GM12801 (cell line): ENCODE data around the gene DNAJA4.

ENCODE experiments used
- TF ChIP-seq, protein P1 (sequence below): IDR thresholded peaks from one replicate; pipeline ENCODE4 v1.5.1; 2011; ENCODE audit warnings: control low read depth; ENCODE audit not compliant: insufficient read length; ENCODE audit errors: extremely low read depth

The DNAJA4 gene

DNA sequence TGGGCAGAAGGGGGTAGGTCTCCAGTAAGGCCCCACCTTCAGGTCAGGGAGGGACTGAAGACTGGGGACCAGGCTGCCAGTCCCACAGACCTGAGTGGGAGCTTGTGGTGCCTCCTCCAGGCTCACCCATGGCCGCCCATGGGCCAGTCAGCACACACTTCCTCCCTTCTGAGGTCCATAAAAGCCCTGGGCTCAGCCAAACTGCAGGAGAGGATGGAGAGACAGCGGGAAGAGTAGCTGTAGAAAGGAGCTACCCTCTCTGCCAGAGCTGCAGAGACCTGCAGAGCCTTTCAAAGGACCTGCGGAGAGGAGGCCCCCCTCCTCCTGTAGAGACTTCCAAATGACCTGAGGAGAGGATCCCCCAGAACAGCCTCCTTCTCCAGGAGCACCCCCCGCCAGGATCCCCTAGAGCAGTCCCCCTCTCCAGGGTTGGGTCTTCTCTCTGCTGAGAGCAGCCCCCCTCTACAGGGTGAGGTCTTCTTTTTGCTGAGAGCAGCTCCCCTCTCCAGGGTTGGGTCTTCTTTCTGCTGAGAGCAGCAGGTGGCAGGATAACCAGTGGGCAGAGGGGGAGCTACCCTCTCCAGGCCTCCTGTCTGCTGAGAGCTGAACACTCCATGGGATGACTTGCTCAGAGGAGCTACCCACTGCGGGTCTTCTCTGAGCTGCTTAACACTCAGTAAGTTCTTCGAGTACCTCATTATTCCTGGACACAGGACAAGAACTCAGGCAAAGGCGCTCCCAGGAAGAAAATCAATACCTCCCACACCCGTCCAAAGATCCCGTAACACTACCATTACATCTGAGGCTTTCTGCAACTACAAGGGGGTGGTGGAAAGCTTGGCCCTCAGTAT is 40.1 kb downstream of the DNAJA4 start:
- TF ChIP-seq, protein P1, sequence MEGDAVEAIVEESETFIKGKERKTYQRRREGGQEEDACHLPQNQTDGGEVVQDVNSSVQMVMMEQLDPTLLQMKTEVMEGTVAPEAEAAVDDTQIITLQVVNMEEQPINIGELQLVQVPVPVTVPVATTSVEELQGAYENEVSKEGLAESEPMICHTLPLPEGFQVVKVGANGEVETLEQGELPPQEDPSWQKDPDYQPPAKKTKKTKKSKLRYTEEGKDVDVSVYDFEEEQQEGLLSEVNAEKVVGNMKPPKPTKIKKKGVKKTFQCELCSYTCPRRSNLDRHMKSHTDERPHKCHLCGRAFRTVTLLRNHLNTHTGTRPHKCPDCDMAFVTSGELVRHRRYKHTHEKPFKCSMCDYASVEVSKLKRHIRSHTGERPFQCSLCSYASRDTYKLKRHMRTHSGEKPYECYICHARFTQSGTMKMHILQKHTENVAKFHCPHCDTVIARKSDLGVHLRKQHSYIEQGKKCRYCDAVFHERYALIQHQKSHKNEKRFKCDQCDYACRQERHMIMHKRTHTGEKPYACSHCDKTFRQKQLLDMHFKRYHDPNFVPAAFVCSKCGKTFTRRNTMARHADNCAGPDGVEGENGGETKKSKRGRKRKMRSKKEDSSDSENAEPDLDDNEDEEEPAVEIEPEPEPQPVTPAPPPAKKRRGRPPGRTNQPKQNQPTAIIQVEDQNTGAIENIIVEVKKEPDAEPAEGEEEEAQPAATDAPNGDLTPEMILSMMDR: no peak

DNA sequence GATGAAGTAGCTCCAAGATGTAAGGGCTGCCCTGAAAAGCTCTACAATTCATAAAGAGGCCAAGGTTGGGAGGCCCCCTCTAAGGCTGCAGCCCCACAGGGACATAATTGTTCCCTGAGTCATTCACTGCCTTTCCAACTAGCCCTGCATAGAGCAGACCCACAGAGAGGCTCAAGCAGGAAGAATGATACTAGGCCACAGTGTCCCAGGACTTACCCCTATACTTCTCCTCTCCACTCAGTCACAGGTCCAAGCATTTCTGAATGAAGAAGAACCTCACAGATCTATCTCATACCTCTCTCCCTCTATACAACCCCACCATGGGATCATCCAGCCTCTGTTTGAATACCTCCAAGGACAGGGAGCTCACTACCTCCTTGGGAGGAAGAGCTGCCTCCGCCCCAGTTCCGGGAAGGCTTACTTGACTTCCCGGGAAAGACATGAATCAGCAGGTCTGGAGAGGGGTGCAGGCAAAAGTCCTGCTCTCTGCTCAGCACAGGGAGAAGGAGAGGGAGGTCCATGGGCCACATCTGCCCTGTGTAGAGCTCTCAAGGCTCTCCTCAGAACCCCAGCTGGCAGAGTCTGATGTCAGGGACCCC is 41.9 kb downstream of the DNAJA4 start:
- TF ChIP-seq, protein P1: no peak

DNA sequence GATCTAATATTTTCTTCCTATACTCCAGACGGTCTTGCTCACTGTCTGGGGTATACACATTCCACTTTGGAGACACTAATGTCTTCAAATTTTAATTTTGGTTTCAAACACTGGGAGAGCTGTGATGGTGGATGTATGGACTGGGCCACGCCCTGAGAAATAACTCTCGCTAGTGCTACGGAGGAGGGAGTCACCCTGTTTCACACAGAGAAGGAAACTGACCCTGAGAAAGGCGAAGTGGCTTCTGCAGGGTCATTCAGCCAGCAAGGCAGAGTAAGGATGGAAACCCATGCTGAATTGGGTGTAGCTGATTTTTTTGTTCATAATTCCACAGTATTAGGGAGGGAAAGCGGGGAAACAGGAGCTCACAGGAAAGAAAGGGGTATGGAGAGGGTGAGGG is 43.6 kb downstream of the DNAJA4 start:
- TF ChIP-seq, protein P1: no peak

DNA sequence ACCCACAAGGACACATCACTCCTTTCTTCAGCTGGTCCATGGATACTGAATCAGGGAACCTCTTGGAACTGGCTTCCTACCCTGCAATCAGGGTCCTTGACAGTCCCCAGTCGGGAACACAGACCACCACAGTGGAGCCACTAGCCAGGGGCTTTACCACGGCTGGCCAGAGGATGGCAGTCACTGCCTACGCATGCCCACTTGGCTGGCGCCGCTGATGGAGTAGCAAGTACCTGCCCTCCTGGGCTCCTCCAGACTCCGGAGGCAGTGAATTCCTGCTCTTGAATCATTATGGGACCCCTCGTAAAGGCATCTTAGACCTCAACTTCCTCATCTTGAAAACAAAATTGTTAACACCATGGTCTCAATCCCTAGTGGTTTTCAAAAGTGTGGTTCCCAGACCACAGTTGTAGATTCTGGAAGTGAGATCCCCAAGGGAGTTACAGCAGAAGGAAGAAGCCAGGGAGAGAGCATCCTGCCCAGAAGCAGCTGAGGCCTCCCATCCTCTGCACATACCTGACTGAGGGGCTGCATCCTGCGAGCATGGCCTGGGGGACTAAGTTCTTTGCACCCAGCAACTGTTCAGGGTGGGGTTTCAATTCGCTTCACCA is 44.2 kb downstream of the DNAJA4 start:
- TF ChIP-seq, protein P1: no peak

DNA sequence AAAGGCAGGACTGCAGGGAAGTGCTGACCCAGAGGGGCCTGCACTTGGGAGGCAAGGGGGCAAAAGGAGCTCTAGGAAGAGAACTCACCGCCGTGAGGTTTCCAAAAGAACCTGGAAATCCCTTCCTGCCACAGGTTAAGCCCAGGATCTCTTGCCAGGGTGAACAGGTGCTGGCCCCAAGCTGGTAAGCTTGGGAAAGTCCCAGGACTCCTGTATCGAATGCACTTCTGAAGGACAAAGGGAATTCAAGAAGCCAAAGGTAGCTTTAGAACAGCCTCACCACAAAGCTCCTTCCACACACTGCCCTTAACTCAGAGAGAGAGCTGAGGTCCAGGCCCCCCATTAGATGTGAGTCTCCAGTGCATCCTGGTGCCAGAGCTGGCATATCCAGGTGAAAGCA is 46.9 kb downstream of the DNAJA4 start:
- TF ChIP-seq, protein P1: no peak

DNA sequence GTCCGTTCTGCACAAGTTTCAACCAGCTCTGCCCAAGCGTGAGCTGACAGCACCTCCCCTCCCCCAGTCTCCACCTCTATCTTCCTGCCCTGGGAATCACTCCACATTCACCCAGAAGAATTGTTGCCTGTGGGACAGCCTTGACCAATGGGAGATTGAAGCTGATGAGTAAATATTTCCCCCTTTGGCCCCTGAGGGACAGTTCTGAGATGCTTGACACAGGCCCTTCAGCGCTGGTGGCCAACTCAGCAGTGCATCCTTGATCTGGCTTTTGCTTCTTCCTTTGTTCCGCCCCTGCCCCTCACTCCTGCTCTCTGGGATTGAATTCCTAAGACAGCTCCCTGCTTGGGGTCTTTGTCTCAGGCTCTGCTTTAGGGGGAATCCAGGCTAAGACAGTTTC is 48.2 kb downstream of the DNAJA4 start:
- TF ChIP-seq, protein P1: no peak

DNA sequence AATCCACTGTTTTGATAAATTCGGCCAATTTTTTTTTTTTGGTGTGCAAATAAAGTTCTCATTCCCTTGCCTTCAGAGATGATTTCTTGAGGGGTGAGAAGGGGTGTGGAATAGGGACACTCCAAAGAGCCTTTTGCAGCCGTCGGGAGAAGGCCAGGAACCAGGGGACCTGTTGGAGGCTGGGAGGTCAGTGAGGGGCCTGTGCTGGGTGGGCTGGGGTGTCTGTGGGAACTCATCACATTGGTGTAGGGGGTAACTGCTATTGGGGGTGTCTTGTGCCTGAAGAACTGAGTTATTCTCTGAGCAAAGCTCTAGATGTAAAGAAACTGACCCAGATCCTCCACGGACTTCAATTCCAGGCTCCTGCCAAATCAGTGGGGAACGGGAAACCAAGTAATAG is 48.6 kb downstream of the DNAJA4 start:
- TF ChIP-seq, protein P1: no peak
